ENCODE measurements around the gene CDT1. TPM values are rescaled to one million over a fixed set of nuclear protein-coding genes. Genes with fewer than 3 reads are reported as not detected.

The CDT1 gene
- total and polyA plus RNA-seq, 2 experiments from 2014 or later: 32.6 to 187 TPM

GRCh38 chr16:88826070-88826840, 22.7 kb downstream of the CDT1 start:
- no peak for ATAC-seq
- no peak overlapping the region for H3K4me3 ChIP-seq
- no peak for TF ChIP-seq ETS1 (IDR thresholded peaks at IDR 0.05)
- TF ChIP-seq STAT1 (IDR thresholded peaks at IDR 0.05; ENCODE audit: unreplicated experiment): no peak
- TF ChIP-seq ZNF462 (CRISPR knock-in tag; IDR thresholded peaks at IDR 0.05): no peak
- TF ChIP-seq ZNF331 (CRISPR knock-in tag; IDR thresholded peaks at IDR 0.05; ENCODE audit: low read depth): no peak
- TF ChIP-seq POLR2AphosphoS5 (IDR thresholded peaks at IDR 0.05; ENCODE audit: low read depth): no peak
- no peak for TF ChIP-seq EZH2phosphoT487 (IDR thresholded peaks at IDR 0.05; ENCODE audit: unreplicated experiment)
- no peak for TF ChIP-seq ZNF114 (CRISPR knock-in tag; IDR thresholded peaks at IDR 0.05)
- no peak for TF ChIP-seq CTCF (conservative IDR thresholded peaks at IDR 0.05; ENCODE audit: low read depth in 2 of 2)
- no peak for TF ChIP-seq EZH2 (IDR thresholded peaks at IDR 0.05; ENCODE audit: low read depth, unreplicated experiment)
- TF ChIP-seq CREB1 (CRISPR knock-in tag; IDR thresholded peaks at IDR 0.05; ENCODE audit: low read depth): no peak
- no peak for TF ChIP-seq REST (IDR thresholded peaks at IDR 0.05; ENCODE audit: unreplicated experiment)
- no peak for TF ChIP-seq JUNB (IDR thresholded peaks at IDR 0.05; ENCODE audit: unreplicated experiment)
- TF ChIP-seq NANOG (IDR thresholded peaks at IDR 0.05; ENCODE audit: borderline replicate concordance): no peak
- no peaks in the 10 kb centered on the region for H3K36me3 ChIP-seq (ENCODE audit: insufficient read depth)
- no peak for DNase-seq (ENCODE audit: low spot score)
- H3K36me3 Mint-ChIP-seq (ENCODE audit: low read depth): peaks cover 3% of the 10 kb centered on the region; the same call in 2 of the 3 replicates
- H3K4me3 Mint-ChIP-seq: no peak overlapping the region
- H3K9me3 Mint-ChIP-seq: no peaks in the 10 kb centered on the region; the same call in 2 of the 3 replicates
- no peak overlapping the region for H3K27ac ChIP-seq (ENCODE audit: low read depth)
- H3K9me2 ChIP-seq (ENCODE audit: insufficient read depth): no peaks in the 10 kb centered on the region
- H3K4me1 Mint-ChIP-seq: no peaks in the 10 kb centered on the region; the same call in 2 of the 3 replicates
- no peak overlapping the region for H3K4me2 ChIP-seq
- no peaks in the 10 kb centered on the region for H3K27me3 ChIP-seq (ENCODE audit: insufficient read depth)
- no peaks in the 10 kb centered on the region for H3F3A ChIP-seq (replicated peaks; ENCODE audit: low read depth)
- no peak overlapping the region for H2AFZ ChIP-seq
- no peaks in the 10 kb centered on the region for H3K79me2 ChIP-seq (replicated peaks; ENCODE audit: insufficient read depth)
- H3K4me1 ChIP-seq (ENCODE audit: insufficient read depth): no peaks in the 10 kb centered on the region
- H3K27ac Mint-ChIP-seq: no peak overlapping the region
- H4K20me1 ChIP-seq (replicated peaks; ENCODE audit: insufficient read depth): no peaks in the 10 kb centered on the region
- H3K27me3 Mint-ChIP-seq (ENCODE audit: insufficient read depth, low read depth, poor library complexity): peaks cover 5% of the 10 kb centered on the region
